GM21717 (cell line): Measurements from ENCODE around the gene RBL2.
"Not testable (repeated sequence)": the region's sequence is repeated elsewhere in the genome, so short reads cannot be mapped to it uniquely, and the experiment has no call there.

Experiments
- ATAC-seq: cut with Tn5 transposase; IDR thresholded peaks from one replicate; pipeline ENCODE4 v1.9.1; 2021; ENCODE audit warnings: mild to moderate bottlenecking, moderate library complexity; ENCODE audit not compliant: unreplicated experiment

RBL2 gene

GRCh38 chr16:53530741-53531140 lies 96.5 kb downstream of the RBL2 start:
- no peak for ATAC-seq

- no peak for ATAC-seq
Observed at GRCh38 chr16:53534206-53534605, 99.9 kb downstream of the RBL2 start.

GRCh38 chr16:53537626-53538025 lies 103.4 kb downstream of the RBL2 start:
- no peak for ATAC-seq

GRCh38 chr16:53539346-53539745 lies 105.1 kb downstream of the RBL2 start:
- ATAC-seq: not testable (repeated sequence)

- not testable (repeated sequence) for ATAC-seq
Observed at GRCh38 chr16:53539759-53540718, 105.8 kb downstream of the RBL2 start.
